Gastrocnemius medialis (tissue), 4 donors: ENCODE results near the gene SLC38A9. TPM values are rescaled to one million over a fixed set of nuclear protein-coding genes. Genes with fewer than 3 reads are reported as not detected.
"Not testable (repeated sequence)": the region's sequence is repeated elsewhere in the genome, so short reads cannot be mapped to it uniquely, and the experiment has no call there.

Experiments used
- ATAC-seq, 2 donors: fragments of 150-250 bp; one replicate each; pipeline ENCODE4 v1.9.1; 2016
- DNase-seq, 2 donors: peaks; one replicate each; pipeline ENCODE4 v3.0.0-alpha.2; 2019
- H3K27ac ChIP-seq, 4 donors: fragments of 200-600 bp; sonication (generic); 1 replicate in 1 of 4; 2 replicates in 3 of 4; pipeline ENCODE4 v1.5.1; 2016 to 2018; ENCODE audit warnings: mild to moderate bottlenecking in 2 of 4, moderate library complexity in 1 of 4
- H3K27me3 ChIP-seq, 3 donors: fragments of 200-600 bp; sonication (generic) in 2 of 3; 1 replicate in 1 of 3; 2 replicates in 2 of 3; pipeline versions ENCODE4 v1.5.1 to v1.6.0; 2016 to 2019; ENCODE audit warnings: mild to moderate bottlenecking in 1 of 3, moderate library complexity in 1 of 3
- H3K36me3 ChIP-seq, 2 donors: fragments of 200-600 bp; sonication (generic) in 1 of 2; one replicate each; pipeline ENCODE4 v1.5.1; 2017 to 2018
- H3K4me1 ChIP-seq, 2 donors: fragments of 200-600 bp; sonication (generic) in 1 of 2; one replicate each; pipeline ENCODE4 v1.5.1; 2016 to 2017; ENCODE audit warnings: mild to moderate bottlenecking in 2 of 2
- H3K4me3 ChIP-seq, 4 donors: fragments of 200-600 bp; sonication (generic) in 3 of 4; 1 replicate in 1 of 4; 2 replicates in 3 of 4; pipeline ENCODE4 v1.5.1; 2016 to 2019; ENCODE audit warnings: mild to moderate bottlenecking in 2 of 4
- H3K9me3 ChIP-seq, 3 donors: fragments of 200-600 bp; sonication (generic) in 2 of 3; 1 replicate in 1 of 3; 2 replicates in 2 of 3; pipeline ENCODE4 v1.5.1; 2016 to 2019
- CTCF ChIP-seq, 5 experiments: fragments of 450-650 bp in 3 of 5; fragments of 200-600 bp in 2 of 5; sonication (generic) in 2 of 5; IDR thresholded peaks in 4 of 5; conservative IDR thresholded peaks in 1 of 5; 1 replicate in 4 of 5; 2 replicates in 1 of 5; pipeline ENCODE4 v1.5.1; 2016 to 2019; ENCODE audit warnings: antibody characterized with exemption in 5 of 5, mild to moderate bottlenecking in 3 of 5, moderate library complexity in 3 of 5
- POLR2A ChIP-seq, 2 donors: fragments of 450-650 bp; IDR thresholded peaks; one replicate each; pipeline ENCODE4 v1.6.1; 2017; ENCODE audit warnings: antibody characterized with exemption in 2 of 2, mild to moderate bottlenecking in 2 of 2, moderate library complexity in 2 of 2
- in situ Hi-C, 4 donors: fragments of 200-750 bp; cut with MboI; loops; one replicate each; pipeline versions ENCODE4 v1.15.0 to v1.8.0; 2017; ENCODE audit warnings: low sequenced_read_pairs in 4 of 4
- intact Hi-C: fragments of 100-400 bp; cut with DNase I; formaldehyde crosslinking; loops from one replicate; pipeline ENCODE4 v1.15.1; 2023; ENCODE audit warnings: low total_unique reads
- total RNA-seq, 4 donors: library from RNA; depleted of rRNA; stranded (reverse); fragments of >200 nt; gene quantifications; one replicate each; pipeline versions ENCODE4 v1.1.0 to v1.2.3, GENCODE V29; 2016

Gene SLC38A9
- total RNA-seq, 4 donors from 2014 or later = 5.4 to 11.9 (median 10.2) TPM

- TF ChIP-seq CTCF (IDR thresholded peaks at IDR 0.05 in 4 of 5, conservative IDR thresholded peaks at IDR 0.05 in 1 of 5) (no peak), POLR2A (IDR thresholded peaks at IDR 0.05) (no peak)
- Histone ChIP-seq H3K27ac (no peak overlapping the region), H3K4me3 (no peak overlapping the region), H3K27me3 (no peaks in the 10 kb centered on the region), H3K9me3 (no peaks in the 10 kb centered on the region), H3K36me3 (no peaks in the 10 kb centered on the region), H3K4me1 (peaks cover 0 to 7% of the 10 kb centered on the region in 2 donors)
- in situ Hi-C loops = loop anchor here in 1 of 4 donors (10.0 kb wide), 1 partner anchor 174 kb away; no protein-coding TSS in a partner anchor
- intact Hi-C loops = no loop called here
- DNase-seq = no peak
- no peak for ATAC-seq
These were observed 103.4 kb downstream of the SLC38A9 start for GRCh38 chr5:55608595-55609349.

- DNase-seq, H3K27ac ChIP-seq, H3K4me3 ChIP-seq, intact Hi-C loops, H3K36me3 ChIP-seq, ATAC-seq, H3K27me3 ChIP-seq, H3K9me3 ChIP-seq: not testable (repeated sequence)
- H3K4me1 ChIP-seq = peaks cover 6 to 21% of the 10 kb centered on the region in 2 donors
- in situ Hi-C loops = loop anchor here in 1 of 4 donors (10.0 kb wide), 1 partner anchor 173 kb away; no protein-coding TSS in a partner anchor
These were observed 104.8 kb downstream of the SLC38A9 start for GRCh38 chr5:55607309-55607708.

GRCh38 chr5:55604611-55605067 is 107.5 kb downstream of the SLC38A9 start:
- intact Hi-C loops (no loop called here), in situ Hi-C loops (loop anchor here in 1 of 4 donors (10.0 kb wide), 1 partner anchor 170 kb away; no protein-coding TSS in a partner anchor)
- DNase-seq (no peak), ATAC-seq (no peak)
- peaks cover 29 to 44% of the 10 kb centered on the region in 2 donors for H3K4me1 ChIP-seq
- peak overlapping the region; percentile 83 to 89 (median 84) for H3K27ac ChIP-seq
- TF ChIP-seq POLR2A (IDR thresholded peaks at IDR 0.05) = no peak
- no peak for TF ChIP-seq CTCF (IDR thresholded peaks at IDR 0.05 in 4 of 5, conservative IDR thresholded peaks at IDR 0.05 in 1 of 5)
- no peaks in the 10 kb centered on the region for H3K27me3 ChIP-seq
- no peaks in the 10 kb centered on the region for H3K36me3 ChIP-seq
- no peak overlapping the region for H3K4me3 ChIP-seq
- no peaks in the 10 kb centered on the region for H3K9me3 ChIP-seq

- no peak for DNase-seq
- in situ Hi-C loops = loop anchor here in 1 of 4 donors (10.0 kb wide), 1 partner anchor 169 kb away; no protein-coding TSS in a partner anchor
These were observed 108.2 kb downstream of the SLC38A9 start for GRCh38 chr5:55603922-55604321.

More at GRCh38 chr5:55603922-55604321, 108.2 kb downstream of the SLC38A9 start:
- Histone ChIP-seq H3K9me3 (no peaks in the 10 kb centered on the region), H3K27me3 (no peaks in the 10 kb centered on the region), H3K27ac (peak overlapping the region; percentile 83 to 89 (median 84)), H3K4me3 (no peak overlapping the region), H3K36me3 (no peaks in the 10 kb centered on the region), H3K4me1 (peaks cover 30 to 51% of the 10 kb centered on the region in 2 donors)
- intact Hi-C loops = loop anchor here (2.0 kb wide), 1 partner anchor 69 kb away; the partner anchor contains the start of gene PLPP1
- TF ChIP-seq POLR2A (IDR thresholded peaks at IDR 0.05) (no peak), CTCF (IDR thresholded peaks at IDR 0.05 in 4 of 5, conservative IDR thresholded peaks at IDR 0.05 in 1 of 5) (no peak)
- peak in 1 of 2 donors; percentile 15 for ATAC-seq
